WERI-Rb-1 (cell line): ENCODE measurements around the gene NOL4L.

Experiments used
- DNase-seq: peaks from one replicate; pipeline ENCODE4 v3.0.0-alpha.2; 2020
- H3K27ac ChIP-seq: fragments of 250-450 bp; sonication (Bioruptor Pico); 2 replicates; pipeline ENCODE4 v1.5.1; 2020; ENCODE audit warnings: mild to moderate bottlenecking, moderate library complexity
- H3K27me3 ChIP-seq: fragments of 250-450 bp; sonication (Bioruptor Pico); 2 replicates; pipeline ENCODE4 v1.5.1; 2021; ENCODE audit warnings: mild to moderate bottlenecking, low read depth, moderate library complexity; ENCODE audit not compliant: insufficient read depth, severe bottlenecking
- H3K36me3 ChIP-seq: fragments of 250-450 bp; sonication (Bioruptor Pico); 2 replicates; pipeline ENCODE4 v1.5.1; 2020; ENCODE audit warnings: mild to moderate bottlenecking, moderate library complexity
- H3K4me3 ChIP-seq: 2 replicates; pipeline ENCODE4 v1.5.1; 2011; ENCODE audit warnings: low read depth, mild to moderate bottlenecking, control low read depth, low read length
- H3K9me3 ChIP-seq: fragments of 250-450 bp; sonication (Bioruptor Pico); 2 replicates; pipeline ENCODE4 v1.5.1; 2021; ENCODE audit warnings: mild to moderate bottlenecking, moderate library complexity; ENCODE audit not compliant: severe bottlenecking
- CTCF ChIP-seq: IDR thresholded peaks from 2 replicates; pipeline ENCODE4 v1.5.1; 2011; ENCODE audit warnings: low read depth, mild to moderate bottlenecking, control low read depth, inconsistent platforms, low read length

NOL4L gene

GRCh38 chr20:32448306-32449056, 136.7 kb downstream of the NOL4L start:
- TF ChIP-seq CTCF: no peak
- no peaks in the 10 kb centered on the region for H3K9me3 ChIP-seq
- H3K36me3 ChIP-seq: peaks cover 83% of the 10 kb centered on the region
- DNase-seq: no peak
- H3K4me3 ChIP-seq: no peak overlapping the region
- H3K27me3 ChIP-seq: no peaks in the 10 kb centered on the region
- H3K27ac ChIP-seq: peak overlapping the region; percentile 98

- no peaks in the 10 kb centered on the region for H3K27me3 ChIP-seq
- peak overlapping the region; percentile 98 for H3K27ac ChIP-seq
- H3K4me3 ChIP-seq: no peak overlapping the region
- no peaks in the 10 kb centered on the region for H3K9me3 ChIP-seq
- DNase-seq: no peak
- peaks cover 82% of the 10 kb centered on the region for H3K36me3 ChIP-seq
- no peak for TF ChIP-seq CTCF
These were observed 137.8 kb downstream of the NOL4L start for GRCh38 chr20:32447136-32448027.

GRCh38 chr20:32446301-32447100, 138.6 kb downstream of the NOL4L start:
- no peak overlapping the region for H3K27ac ChIP-seq
- peaks cover 73% of the 10 kb centered on the region for H3K36me3 ChIP-seq
- no peak for TF ChIP-seq CTCF
- no peaks in the 10 kb centered on the region for H3K27me3 ChIP-seq
- H3K9me3 ChIP-seq: no peaks in the 10 kb centered on the region
- H3K4me3 ChIP-seq: no peak overlapping the region
- DNase-seq: no peak

- DNase-seq: no peak
- Histone ChIP-seq H3K27me3 (no peaks in the 10 kb centered on the region), H3K9me3 (no peaks in the 10 kb centered on the region), H3K27ac (no peak overlapping the region; the same call in 1 of the 2 replicates), H3K36me3 (peaks cover 68% of the 10 kb centered on the region), H3K4me3 (no peak overlapping the region)
- no peak for TF ChIP-seq CTCF
These were observed 139.4 kb downstream of the NOL4L start for GRCh38 chr20:32445539-32446273.
